Myometrial cell (primary cell): ENCODE results near the gene NPTXR. TPM values are rescaled to one million over a fixed set of nuclear protein-coding genes. Genes with fewer than 3 reads are reported as not detected.

ENCODE experiments used
- total RNA-seq: library from RNA; depleted of rRNA; stranded (reverse); fragments of >200 nt; gene quantifications from 2 replicates; pipeline ENCODE4 v1.2.3, GENCODE V29; 2015

Gene NPTXR
- total RNA-seq = under 0.01 and 0.18 TPM in 2 replicates

DNA sequence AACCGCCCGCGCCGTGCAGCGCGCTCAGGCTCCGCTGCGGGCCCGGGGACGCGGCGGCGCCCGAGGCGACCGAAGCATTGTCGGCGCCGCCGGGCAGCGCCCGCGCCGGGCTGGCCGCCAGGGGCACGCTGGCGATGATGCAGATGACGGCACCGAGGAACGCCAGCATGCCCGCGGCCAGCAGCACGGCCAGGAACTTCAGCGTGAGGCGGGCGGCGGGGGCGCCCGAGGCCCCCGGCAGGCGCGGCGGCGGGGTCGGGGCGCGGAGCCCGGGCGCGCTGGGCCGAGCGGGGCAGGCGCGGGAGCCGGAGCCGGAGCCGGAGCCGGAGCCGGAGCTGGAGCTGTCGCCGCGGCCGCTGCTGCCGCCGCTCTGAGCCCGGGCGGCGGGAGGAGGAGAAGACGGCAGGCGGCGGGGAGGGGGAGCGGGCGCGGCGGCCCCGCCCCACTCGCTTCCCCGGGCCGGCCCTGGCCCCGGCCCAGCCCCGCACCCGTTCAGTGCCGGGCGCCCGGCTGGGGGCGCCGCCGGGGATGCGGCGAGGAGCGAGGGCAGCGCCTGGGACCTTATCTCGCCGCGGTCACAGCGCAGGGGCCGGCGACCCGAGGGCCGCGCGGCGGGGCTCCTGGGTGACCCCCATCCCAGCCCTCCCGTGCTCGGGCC, at the start of gene NPTXR:
Gene NPTXR, minus strand, starts transcription at position 372 of the 658 bp plus-strand sequence.

GRCh38 chr22:38872172-38872830, 28.5 kb upstream of the NPTXR start, which contains the start of gene CBX6:
TSS of gene CBX6 (minus strand) at chr22:38872216. CDS start at chr22:38872190, 26 bp downstream.

GRCh38 chr22:38793721-38794466, 49.9 kb downstream of the NPTXR start, which contains the start of gene DNAL4:
TSS of gene DNAL4 (minus strand) at chr22:38794143. CDS start at chr22:38782731, 11,412 bp downstream.

Other genes with a start within 250 kb of the NPTXR start
- gene FAM227A, start 187.6 kb downstream of the NPTXR start, total RNA-seq = 0.58 and 1.8 TPM in 2 replicates
- gene CBY1, start 187.4 kb downstream of the NPTXR start, total RNA-seq = 17.5 and 23.9 TPM in 2 replicates
- gene TOMM22, start 162.1 kb downstream of the NPTXR start, total RNA-seq = 78.3 and 89.7 TPM in 2 replicates
- 48.1 and 53.0 TPM in 2 replicates for gene JOSD1, start 143.1 kb downstream of the NPTXR start, total RNA-seq
- gene GTPBP1, start 138.1 kb downstream of the NPTXR start, total RNA-seq = 29.4 and 30.3 TPM in 2 replicates
- gene SUN2, start 88.0 kb downstream of the NPTXR start, total RNA-seq = 86.5 and 95.4 TPM in 2 replicates
- 21.6 and 23.7 TPM in 2 replicates for gene DNAL4, start 49.9 kb downstream of the NPTXR start, total RNA-seq
- 42.5 and 44.4 TPM in 2 replicates for gene CBX6, start 28.2 kb upstream of the NPTXR start, total RNA-seq
- gene APOBEC3A, start 113.6 kb upstream of the NPTXR start, total RNA-seq = not detected in 2 replicates
- gene APOBEC3B, start 138.3 kb upstream of the NPTXR start, total RNA-seq = 28.5 and 29.6 TPM in 2 replicates
- 34.4 and 42.4 TPM in 2 replicates for gene APOBEC3C, start 170.2 kb upstream of the NPTXR start, total RNA-seq
- gene APOBEC3D, start 177.1 kb upstream of the NPTXR start, total RNA-seq = 1.6 and 3.5 TPM in 2 replicates
- 4.3 and 7.6 TPM in 2 replicates for gene APOBEC3F, start 196.8 kb upstream of the NPTXR start, total RNA-seq
- 11.0 and 15.8 TPM in 2 replicates for gene APOBEC3G, start 233.2 kb upstream of the NPTXR start, total RNA-seq